ENCODE measurements around the gene SPATA16. TPM values are rescaled to one million over a fixed set of nuclear protein-coding genes. Genes with fewer than 3 reads are reported as not detected.

Gene SPATA16
- total RNA-seq, 4 donors from 2014 or later = not detected

DNA sequence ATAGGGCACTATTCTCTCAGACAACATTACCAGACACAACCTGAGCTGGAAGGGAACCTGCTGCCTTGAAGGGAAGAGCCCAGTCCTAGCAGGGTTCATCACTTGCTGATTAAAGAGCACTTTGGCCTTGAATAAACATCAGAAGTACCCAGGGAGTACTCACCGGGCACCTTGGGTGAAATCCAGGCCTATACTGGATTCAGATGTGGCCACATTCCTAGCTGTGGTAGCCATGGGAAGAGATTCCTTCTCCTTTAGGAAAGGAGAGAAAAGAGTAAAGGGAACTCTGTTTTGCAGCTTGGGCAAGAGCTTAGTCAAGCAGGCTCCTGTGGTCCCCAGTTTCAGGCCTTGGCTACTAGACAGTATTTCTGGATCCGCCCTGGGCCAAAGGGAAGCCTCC is 195.0 kb downstream of the SPATA16 start:
- no peak overlapping the region for H3K4me3 ChIP-seq (replicated peaks in 1 of 3)
- intact Hi-C loops (cut with DNase I) = no loop called here
- no peaks in the 10 kb centered on the region for H3K9me3 ChIP-seq
- no peak overlapping the region for H3K27ac ChIP-seq
- WGBS, 2 donors = 12 to 61% methylated on average over 2 of the region's 2 CpGs
- no peaks in the 10 kb centered on the region for H3K36me3 ChIP-seq
- no peaks in the 10 kb centered on the region for H3K4me1 ChIP-seq
- TF ChIP-seq, protein P1, sequence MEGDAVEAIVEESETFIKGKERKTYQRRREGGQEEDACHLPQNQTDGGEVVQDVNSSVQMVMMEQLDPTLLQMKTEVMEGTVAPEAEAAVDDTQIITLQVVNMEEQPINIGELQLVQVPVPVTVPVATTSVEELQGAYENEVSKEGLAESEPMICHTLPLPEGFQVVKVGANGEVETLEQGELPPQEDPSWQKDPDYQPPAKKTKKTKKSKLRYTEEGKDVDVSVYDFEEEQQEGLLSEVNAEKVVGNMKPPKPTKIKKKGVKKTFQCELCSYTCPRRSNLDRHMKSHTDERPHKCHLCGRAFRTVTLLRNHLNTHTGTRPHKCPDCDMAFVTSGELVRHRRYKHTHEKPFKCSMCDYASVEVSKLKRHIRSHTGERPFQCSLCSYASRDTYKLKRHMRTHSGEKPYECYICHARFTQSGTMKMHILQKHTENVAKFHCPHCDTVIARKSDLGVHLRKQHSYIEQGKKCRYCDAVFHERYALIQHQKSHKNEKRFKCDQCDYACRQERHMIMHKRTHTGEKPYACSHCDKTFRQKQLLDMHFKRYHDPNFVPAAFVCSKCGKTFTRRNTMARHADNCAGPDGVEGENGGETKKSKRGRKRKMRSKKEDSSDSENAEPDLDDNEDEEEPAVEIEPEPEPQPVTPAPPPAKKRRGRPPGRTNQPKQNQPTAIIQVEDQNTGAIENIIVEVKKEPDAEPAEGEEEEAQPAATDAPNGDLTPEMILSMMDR (IDR thresholded peaks at IDR 0.05) = no peak
- TF ChIP-seq POLR2A (IDR thresholded peaks at IDR 0.05) = no peak
- no peaks in the 10 kb centered on the region for H3K27me3 ChIP-seq
- DNase-seq = no peak

DNA sequence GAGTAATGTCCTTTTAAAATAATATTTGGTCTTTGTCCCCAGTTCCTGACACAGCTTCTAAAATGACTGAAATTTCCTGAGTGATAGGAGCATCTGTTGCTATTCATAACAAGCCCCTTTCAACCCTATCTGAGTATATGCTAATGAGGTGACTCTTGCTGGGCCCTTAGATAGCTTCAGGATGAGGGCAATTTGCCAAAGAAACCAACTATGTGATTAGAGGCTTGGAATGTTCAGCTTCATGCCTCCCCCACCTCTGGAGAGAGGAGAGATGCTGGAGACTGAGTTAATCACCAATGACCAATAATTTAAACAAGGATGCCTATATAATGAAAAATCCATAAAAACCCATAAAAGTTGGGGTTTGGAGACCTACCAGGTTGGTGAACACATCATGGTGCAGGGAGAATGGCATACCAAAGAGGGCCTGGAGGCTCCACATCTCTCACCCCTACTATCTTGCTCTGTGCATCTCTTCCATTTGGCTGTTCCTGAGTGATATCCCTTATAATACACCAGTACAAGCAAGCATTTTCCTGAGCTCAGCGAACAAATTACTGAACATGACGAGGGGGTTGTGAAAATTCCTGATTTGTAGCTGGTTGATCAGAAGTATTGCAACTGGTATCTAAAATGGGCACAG is 201.3 kb downstream of the SPATA16 start:
- TF ChIP-seq POLR2A (IDR thresholded peaks at IDR 0.05) = no peak
- TF ChIP-seq, protein P1 (IDR thresholded peaks at IDR 0.05) = no peak
- DNase-seq = no peak

DNA sequence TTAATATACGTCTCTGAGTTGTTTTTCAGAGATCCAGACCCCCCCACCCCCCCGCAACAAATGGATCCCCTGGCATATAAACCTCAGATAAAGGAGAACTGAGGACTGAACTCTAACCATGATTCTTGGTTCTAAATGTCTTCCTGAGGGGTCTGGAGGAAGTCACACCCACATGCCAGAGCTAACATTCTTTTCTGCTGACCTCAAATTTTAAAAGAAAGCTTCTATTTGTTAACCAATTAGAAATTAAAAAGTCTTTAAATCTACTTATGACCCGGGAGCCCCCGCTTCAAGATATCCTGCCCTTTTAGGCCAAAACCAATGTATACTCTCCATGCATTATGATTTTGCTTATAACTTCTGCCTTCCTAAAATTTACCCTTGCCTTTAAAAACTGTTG is 202.2 kb downstream of the SPATA16 start:
- no peak for DNase-seq
- Histone ChIP-seq H3K36me3 (no peaks in the 10 kb centered on the region), H3K4me1 (no peaks in the 10 kb centered on the region), H3K27me3 (no peaks in the 10 kb centered on the region), H3K4me3 (replicated peaks in 1 of 3) (no peak overlapping the region), H3K27ac (no peak overlapping the region), H3K9me3 (no peaks in the 10 kb centered on the region)
- no peak for TF ChIP-seq POLR2A (IDR thresholded peaks at IDR 0.05)
- TF ChIP-seq, protein P1 (IDR thresholded peaks at IDR 0.05) = no peak
- WGBS, 2 donors = 77 to 80% methylated on average over 4 of the region's 4 CpGs
- intact Hi-C loops (cut with DNase I) = no loop called here

More for the DNA sequence above, 201.3 kb downstream of the SPATA16 start:
- Histone ChIP-seq H3K4me1 (no peaks in the 10 kb centered on the region), H3K4me3 (replicated peaks in 1 of 3) (no peak overlapping the region), H3K27ac (no peak overlapping the region), H3K9me3 (no peaks in the 10 kb centered on the region), H3K36me3 (no peaks in the 10 kb centered on the region), H3K27me3 (no peaks in the 10 kb centered on the region)
- WGBS, 2 donors = 84 to 98% methylated on average over 2 of the region's 2 CpGs
- intact Hi-C loops (cut with DNase I) = no loop called here

DNA sequence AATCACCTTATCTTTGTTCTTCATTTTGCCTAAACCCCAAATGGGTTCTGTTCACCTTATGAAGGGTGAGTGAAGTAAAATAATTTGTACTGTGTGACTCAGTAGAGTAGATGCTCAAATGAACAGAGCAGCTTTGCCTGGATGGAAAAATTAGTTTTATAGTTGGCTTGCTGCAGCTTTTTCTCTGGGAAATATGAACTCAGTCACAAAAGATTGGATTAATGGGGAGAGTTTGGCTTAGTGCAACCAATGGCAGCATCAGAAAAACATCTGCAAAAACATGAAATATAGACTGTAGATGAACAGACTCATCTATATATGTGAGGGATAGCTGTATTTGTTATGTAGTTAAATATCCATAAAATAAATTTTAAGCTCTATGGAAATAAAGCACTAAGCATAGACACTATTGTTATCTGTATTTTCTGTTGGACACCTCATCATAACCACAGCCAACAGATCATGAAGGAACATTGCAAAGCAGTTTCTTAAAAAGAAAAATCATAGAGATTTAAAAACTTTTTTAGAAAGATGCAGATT is 209.2 kb downstream of the SPATA16 start:
- intact Hi-C loops (cut with DNase I) = no loop called here
- DNase-seq = no peak

DNA sequence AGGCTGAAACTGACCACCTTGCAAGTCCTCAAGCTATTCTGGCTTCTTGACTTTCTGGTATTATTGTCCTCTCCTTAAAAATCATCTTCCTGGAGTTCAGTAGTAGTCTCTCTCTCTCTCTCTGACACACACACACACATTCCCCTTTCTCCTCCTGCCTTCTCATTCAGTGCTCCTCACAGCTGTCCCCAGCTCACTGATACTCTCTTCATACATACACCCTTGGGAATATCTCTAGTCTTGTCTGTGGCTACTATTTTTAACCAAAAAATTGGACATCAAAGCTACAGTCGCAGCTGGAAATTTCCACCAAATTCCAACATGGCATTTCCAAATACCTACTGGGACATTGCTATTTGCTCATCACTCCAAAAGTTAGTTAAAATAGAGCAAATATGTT is 211.6 kb downstream of the SPATA16 start:
- Histone ChIP-seq H3K27me3 (no peaks in the 10 kb centered on the region), H3K36me3 (no peaks in the 10 kb centered on the region), H3K4me3 (replicated peaks in 1 of 3) (no peak overlapping the region), H3K4me1 (no peaks in the 10 kb centered on the region), H3K9me3 (no peaks in the 10 kb centered on the region), H3K27ac (no peak overlapping the region)
- 91 to 92% methylated on average over 1 of the region's 1 CpG for WGBS, 2 donors
- TF ChIP-seq, protein P1 (IDR thresholded peaks at IDR 0.05) = no peak
- TF ChIP-seq POLR2A (IDR thresholded peaks at IDR 0.05) = no peak
- intact Hi-C loops (cut with DNase I) = no loop called here
- DNase-seq = no peak

More for the DNA sequence above, 209.2 kb downstream of the SPATA16 start:
- Histone ChIP-seq H3K27me3 (no peaks in the 10 kb centered on the region), H3K4me3 (replicated peaks in 1 of 3) (no peak overlapping the region), H3K4me1 (no peaks in the 10 kb centered on the region), H3K36me3 (no peaks in the 10 kb centered on the region), H3K27ac (no peak overlapping the region), H3K9me3 (no peaks in the 10 kb centered on the region)
- TF ChIP-seq, protein P1 (IDR thresholded peaks at IDR 0.05) = no peak
- no peak for TF ChIP-seq POLR2A (IDR thresholded peaks at IDR 0.05)

All from thyroid gland (tissue), 4 donors.